LNCaP clone FGC (cell line): ENCODE data around the gene CCDC15.
"Not testable (repeated sequence)": the region's sequence is repeated elsewhere in the genome, so short reads cannot be mapped to it uniquely, and the experiment has no call there.

ENCODE experiments used
- DNase-seq: peaks from one replicate; pipeline ENCODE4 v3.0.0-alpha.2; 2011; ENCODE audit warnings: low read depth
- H3K4me3 ChIP-seq: 2 replicates; pipeline ENCODE4 v1.5.1; 2011; ENCODE audit warnings: mild to moderate bottlenecking, low read depth, low read length, control low read depth
- TF ChIP-seq, protein P1 (sequence below): IDR thresholded peaks from 2 replicates; pipeline ENCODE4 v1.5.1; 2012; ENCODE audit warnings: mild to moderate bottlenecking; ENCODE audit not compliant: control insufficient read depth, insufficient read depth; ENCODE audit errors: extremely low read depth

Gene CCDC15

DNA sequence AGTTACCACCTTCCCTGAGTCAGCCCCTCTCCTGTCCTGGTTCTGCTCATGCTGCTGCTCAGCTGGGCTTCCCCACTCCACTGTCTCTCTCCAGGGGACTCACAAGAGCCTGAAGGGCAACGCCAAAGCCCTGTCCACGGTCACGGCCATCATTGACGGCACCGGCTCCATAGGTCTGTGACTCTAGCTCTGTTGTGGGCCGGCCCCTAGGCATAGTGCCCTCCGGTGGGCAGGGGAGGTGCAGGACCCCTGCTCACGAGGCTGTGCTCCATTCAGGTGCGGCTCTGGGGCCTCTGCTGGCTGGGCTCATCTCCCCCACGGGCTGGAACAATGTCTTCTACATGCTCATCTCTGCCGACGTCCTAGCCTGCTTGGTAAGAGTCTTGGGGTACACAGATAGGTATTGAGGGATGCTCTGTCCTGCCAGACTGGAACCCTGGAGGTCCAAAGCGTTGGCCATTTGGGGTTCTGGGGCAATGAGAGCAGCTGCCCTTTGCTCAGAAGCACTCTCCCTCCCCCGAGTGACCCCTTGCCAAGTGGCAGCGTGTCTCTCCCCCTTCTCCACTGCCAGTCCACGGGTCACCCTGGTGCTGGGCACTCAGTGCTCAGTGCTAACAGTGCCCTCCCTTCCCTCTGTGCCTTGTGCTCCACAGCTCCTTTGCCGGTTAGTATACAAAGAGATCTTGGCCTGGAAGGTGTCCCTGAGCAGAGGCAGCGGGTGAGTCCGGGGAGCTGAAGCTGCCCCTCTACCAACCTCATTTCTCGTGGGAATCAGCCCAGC is 131.5 kb downstream of the CCDC15 start:
- no peak overlapping the region for H3K4me3 ChIP-seq
- TF ChIP-seq, protein P1, sequence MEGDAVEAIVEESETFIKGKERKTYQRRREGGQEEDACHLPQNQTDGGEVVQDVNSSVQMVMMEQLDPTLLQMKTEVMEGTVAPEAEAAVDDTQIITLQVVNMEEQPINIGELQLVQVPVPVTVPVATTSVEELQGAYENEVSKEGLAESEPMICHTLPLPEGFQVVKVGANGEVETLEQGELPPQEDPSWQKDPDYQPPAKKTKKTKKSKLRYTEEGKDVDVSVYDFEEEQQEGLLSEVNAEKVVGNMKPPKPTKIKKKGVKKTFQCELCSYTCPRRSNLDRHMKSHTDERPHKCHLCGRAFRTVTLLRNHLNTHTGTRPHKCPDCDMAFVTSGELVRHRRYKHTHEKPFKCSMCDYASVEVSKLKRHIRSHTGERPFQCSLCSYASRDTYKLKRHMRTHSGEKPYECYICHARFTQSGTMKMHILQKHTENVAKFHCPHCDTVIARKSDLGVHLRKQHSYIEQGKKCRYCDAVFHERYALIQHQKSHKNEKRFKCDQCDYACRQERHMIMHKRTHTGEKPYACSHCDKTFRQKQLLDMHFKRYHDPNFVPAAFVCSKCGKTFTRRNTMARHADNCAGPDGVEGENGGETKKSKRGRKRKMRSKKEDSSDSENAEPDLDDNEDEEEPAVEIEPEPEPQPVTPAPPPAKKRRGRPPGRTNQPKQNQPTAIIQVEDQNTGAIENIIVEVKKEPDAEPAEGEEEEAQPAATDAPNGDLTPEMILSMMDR, result 0 out of 2 replicates have a peak, but pooled peaks have one; percentile 8
- no peak for DNase-seq

DNA sequence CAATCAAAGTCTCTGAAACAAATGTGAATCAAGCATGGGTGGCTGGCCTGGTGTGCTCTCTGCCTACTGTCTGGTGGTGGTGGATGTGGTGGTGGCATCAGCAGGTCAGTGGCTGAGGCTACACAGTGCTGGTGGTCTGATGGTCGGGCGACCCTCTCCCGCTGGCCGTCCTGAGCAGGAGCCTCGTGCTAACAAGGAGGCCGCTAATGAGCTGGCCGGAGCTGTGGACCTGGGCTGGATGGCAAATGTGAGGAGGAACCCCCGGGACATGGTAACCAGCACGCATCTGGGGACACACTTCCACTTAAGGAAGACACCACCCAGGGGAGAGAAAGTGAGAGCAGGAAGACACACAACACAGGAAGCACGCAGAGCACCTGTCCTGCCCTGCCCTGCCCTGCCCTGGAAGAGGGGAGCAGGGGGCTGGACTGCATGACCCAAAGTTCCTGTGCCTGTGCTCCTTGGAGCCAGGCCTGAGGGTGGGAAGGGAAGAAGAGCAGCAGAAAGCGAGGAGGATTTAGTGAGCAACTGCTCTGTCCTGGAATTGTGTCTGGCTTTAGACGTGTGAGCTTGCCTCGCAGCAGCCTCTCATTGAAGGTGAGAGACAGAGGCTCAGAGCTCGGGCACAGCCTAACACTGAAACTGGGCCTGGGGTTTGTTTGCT is 132.8 kb downstream of the CCDC15 start:
- DNase-seq, result no peak
- TF ChIP-seq, protein P1, result no peak
- H3K4me3 ChIP-seq, result no peak overlapping the region

DNA sequence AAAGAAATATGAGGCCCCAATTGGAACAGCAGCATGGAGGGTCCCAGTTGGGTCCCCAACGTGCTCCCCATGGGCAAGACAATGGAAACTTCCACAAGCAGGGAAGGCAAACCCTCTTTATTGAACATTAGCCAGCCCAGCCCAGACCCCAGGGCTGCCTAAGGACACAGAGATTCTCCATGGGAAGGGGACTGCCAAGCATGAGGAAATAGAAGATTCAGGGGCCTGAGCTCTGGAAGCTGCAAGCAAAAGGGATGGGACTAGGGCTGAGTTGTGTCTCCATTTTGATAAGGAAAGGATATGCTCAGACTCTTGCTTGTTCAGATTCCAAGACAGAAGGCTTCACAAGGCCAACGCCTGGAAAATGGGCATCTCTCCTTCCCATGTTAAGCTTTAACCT is 134.1 kb downstream of the CCDC15 start:
- TF ChIP-seq, protein P1, result no peak
- no peak for DNase-seq
- H3K4me3 ChIP-seq, result no peak overlapping the region

DNA sequence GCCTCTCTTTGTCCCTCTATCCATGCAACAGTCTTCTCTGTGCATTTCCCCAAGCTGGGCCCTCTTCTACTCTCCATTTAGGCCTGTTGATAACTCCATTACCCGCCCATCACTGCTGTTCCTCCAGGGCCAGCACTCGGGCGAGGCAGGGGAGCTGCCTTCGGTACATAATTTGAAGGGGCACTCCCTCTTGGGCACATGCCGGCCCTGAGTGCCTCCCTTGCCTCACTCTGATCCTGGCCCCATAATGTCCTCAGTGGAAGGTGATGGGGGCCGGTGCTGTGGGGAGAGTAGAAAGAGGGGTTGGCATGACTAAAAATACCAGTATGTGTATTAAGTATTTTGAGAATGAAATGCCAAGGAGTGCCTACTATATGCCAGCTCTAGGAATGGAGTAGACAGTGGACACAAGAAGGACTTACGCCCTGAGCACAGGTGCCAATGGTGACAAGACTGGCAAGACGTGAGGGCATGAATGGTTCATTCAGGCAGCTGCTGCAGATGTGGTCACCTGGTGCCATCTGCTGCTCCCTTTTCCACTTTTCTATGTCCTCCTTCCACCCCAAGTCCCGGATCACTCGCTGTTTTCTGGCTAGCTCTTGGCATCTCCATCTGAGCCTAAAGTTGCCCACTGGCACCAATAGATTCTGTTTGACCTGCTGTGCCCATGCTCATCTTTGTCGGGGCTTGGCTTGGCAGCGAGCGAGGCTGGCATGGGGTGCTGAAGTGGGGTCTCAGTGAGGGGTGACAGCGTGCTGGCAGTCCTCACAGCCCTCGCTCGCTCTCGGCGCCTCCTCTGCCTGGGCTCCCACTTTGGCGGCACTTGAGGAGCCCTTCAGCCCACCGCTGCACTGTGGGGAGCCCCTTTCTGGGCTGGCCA is 134.8 kb downstream of the CCDC15 start:
- no peak overlapping the region for H3K4me3 ChIP-seq
- DNase-seq, result no peak
- TF ChIP-seq, protein P1, result peak; percentile 47

DNA sequence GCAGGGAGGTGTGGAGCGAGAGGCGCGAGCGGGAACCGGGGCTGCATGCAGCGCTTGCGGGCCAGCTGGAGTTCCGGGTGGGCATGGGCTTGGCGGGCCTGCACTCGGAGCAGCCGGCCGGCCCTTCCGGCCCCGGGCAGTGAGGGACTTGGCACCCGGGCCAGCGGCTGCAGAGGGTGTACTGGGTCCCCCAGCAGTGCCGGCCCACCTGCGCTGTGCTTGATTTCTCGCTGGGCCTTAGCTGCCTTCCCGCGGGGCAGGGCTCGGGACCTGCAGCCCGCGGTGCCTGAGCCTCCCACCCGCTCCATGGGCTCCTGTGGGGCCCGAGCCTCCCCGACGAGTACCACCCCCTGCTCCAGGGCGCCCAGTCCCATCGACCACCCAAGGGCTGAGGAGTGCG is 135.5 kb downstream of the CCDC15 start:
- DNase-seq, H3K4me3 ChIP-seq: not testable (repeated sequence)

DNA sequence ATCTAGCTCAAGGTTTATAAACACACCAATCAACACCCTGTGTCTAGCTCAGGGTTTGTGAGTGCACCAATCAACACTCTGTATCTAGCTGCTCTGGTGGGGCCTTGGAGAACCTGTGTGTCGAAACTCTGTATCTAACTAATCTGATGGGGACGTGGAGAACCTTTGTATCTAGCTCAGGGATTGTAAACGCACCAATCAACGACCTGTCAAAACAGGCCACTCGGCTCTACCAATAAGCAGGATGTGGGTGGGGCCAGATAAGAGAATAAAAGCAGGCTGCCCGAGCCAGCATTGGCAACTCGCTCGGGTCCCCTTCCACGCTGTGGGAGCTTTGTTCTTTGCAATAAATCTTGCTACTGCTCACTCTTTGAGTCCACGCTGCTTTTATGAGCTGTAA is 136.1 kb downstream of the CCDC15 start:
- not testable (repeated sequence) for H3K4me3 ChIP-seq, DNase-seq

DNA sequence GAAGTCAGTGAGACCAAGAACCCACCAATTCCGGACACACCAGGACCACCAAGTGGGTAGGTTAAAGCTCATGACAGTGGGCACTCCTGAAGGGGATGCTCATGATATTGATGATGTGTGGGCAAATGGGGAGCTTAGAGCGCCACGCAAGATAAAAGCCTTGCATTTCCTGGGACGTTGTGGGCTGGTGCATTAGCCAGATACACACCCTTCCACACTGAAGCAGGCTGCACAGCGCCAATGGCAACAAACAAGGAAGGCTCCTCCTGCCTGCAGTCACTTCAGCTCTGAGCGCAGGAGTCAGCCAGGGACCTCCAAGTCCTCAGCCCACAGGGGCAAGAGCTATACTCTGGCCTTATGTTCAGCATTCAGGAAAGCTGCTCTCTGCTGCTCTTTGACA is 136.8 kb downstream of the CCDC15 start:
- TF ChIP-seq, protein P1, result no peak
- DNase-seq, result no peak
- H3K4me3 ChIP-seq, result no peak overlapping the region
